Activated gamma-delta T cell treated with anti-CD3 and anti-CD28 coated beads, Interleukin-2, amount 50 U/mL, for 16 hours (primary cell): ENCODE measurements around the gene C10orf90.

ENCODE experiments used
- DNase-seq: peaks from one replicate; pipeline ENCODE4 v3.0.0-alpha.2; 2020; ENCODE audit warnings: low read depth

Gene C10orf90

GRCh38 chr10:126673565-126673964, 3.1 kb upstream of the C10orf90 start:
- no peak for DNase-seq

GRCh38 chr10:126671402-126671975, 996 bp upstream of the C10orf90 start:
- DNase-seq = no peak

GRCh38 chr10:126670895-126671261, 385 bp upstream of the C10orf90 start:
- DNase-seq = no peak

- DNase-seq = no peak
Observed at GRCh38 chr10:126669168-126669567, 1.3 kb downstream of the C10orf90 start.

- no peak for DNase-seq
Observed at GRCh38 chr10:126668505-126668904, 2.0 kb downstream of the C10orf90 start.

GRCh38 chr10:126667568-126667967, 2.9 kb downstream of the C10orf90 start:
- DNase-seq = no peak

GRCh38 chr10:126665207-126665606, 5.3 kb downstream of the C10orf90 start:
- DNase-seq = no peak

- no peak for DNase-seq
Observed at GRCh38 chr10:126663880-126664279, 6.6 kb downstream of the C10orf90 start.

GRCh38 chr10:126663328-126663727, 7.2 kb downstream of the C10orf90 start:
- DNase-seq = no peak

GRCh38 chr10:126661841-126662515, 8.5 kb downstream of the C10orf90 start:
- DNase-seq = no peak

- DNase-seq = no peak
Observed at GRCh38 chr10:126661356-126661755, 9.1 kb downstream of the C10orf90 start.

GRCh38 chr10:126659750-126660149, 10.7 kb downstream of the C10orf90 start:
- DNase-seq = no peak

GRCh38 chr10:126658928-126659327, 11.6 kb downstream of the C10orf90 start:
- DNase-seq = no peak

GRCh38 chr10:126654579-126654978, 15.9 kb downstream of the C10orf90 start:
- DNase-seq = no peak

- DNase-seq = no peak
Observed at GRCh38 chr10:126651467-126651866, 19.0 kb downstream of the C10orf90 start.

- no peak for DNase-seq
Observed at GRCh38 chr10:126650161-126650560, 20.3 kb downstream of the C10orf90 start.

GRCh38 chr10:126647116-126647515, 23.4 kb downstream of the C10orf90 start:
- DNase-seq = no peak

GRCh38 chr10:126646110-126646509, 24.4 kb downstream of the C10orf90 start:
- DNase-seq = no peak

GRCh38 chr10:126640401-126640800, 30.1 kb downstream of the C10orf90 start:
- no peak for DNase-seq

- DNase-seq = no peak
Observed at GRCh38 chr10:126639084-126639483, 31.4 kb downstream of the C10orf90 start.

- DNase-seq = no peak
Observed at GRCh38 chr10:126638542-126638941, 32.0 kb downstream of the C10orf90 start.

GRCh38 chr10:126637501-126637900, 33.0 kb downstream of the C10orf90 start:
- DNase-seq = no peak

GRCh38 chr10:126634911-126635310, 35.6 kb downstream of the C10orf90 start:
- no peak for DNase-seq

- no peak for DNase-seq
Observed at GRCh38 chr10:126634347-126634746, 36.1 kb downstream of the C10orf90 start.
